Measurements from ENCODE around the gene SLC6A6. TPM values are rescaled to one million over a fixed set of nuclear protein-coding genes. Genes with fewer than 3 reads are reported as not detected.

The SLC6A6 gene
- total and polyA plus RNA-seq, 2 donors (not counting 1 experiment from before 2014, with no cell fraction given): 8.9 to 24.0 TPM

- H3K4me1 ChIP-seq (ENCODE audit: control insufficient read depth, extremely low read depth, insufficient read depth, low read length): peaks cover 21% of the 10 kb centered on the region
- H3K4me3 ChIP-seq (replicated peaks in 1 of 4; ENCODE audit: control extremely low read depth in 1 of 4, insufficient read depth in 1 of 4, low read depth in 3 of 4, low read length in 4 of 4): no peak overlapping the region
- DNase-seq (ENCODE audit: low read depth in 2 of 2): no peak
- TF ChIP-seq CTCF (conservative IDR thresholded peaks at IDR 0.05 in 1 of 2, IDR thresholded peaks at IDR 0.05 in 1 of 2; ENCODE audit: low read depth in 1 of 2, low read length in 2 of 2) (no peak), EZH2 (IDR thresholded peaks at IDR 0.05; ENCODE audit: low read length, missing control alignments) (no peak)
- H3K27ac ChIP-seq (ENCODE audit: insufficient read depth, low read length): no peak overlapping the region
- H3K9ac ChIP-seq (ENCODE audit: insufficient read depth, low read length): no peak overlapping the region
- H2AFZ ChIP-seq (ENCODE audit: low read length): no peak overlapping the region
- H3K9me3 ChIP-seq (ENCODE audit: control insufficient read depth, insufficient read depth, low read depth, low read length): no peaks in the 10 kb centered on the region
- H3K4me2 ChIP-seq (ENCODE audit: extremely low read depth, insufficient read depth, low read length): no peak overlapping the region
- H4K20me1 ChIP-seq (ENCODE audit: control insufficient read depth, extremely low read depth, insufficient read depth, low read length): no peaks in the 10 kb centered on the region
- H3K79me2 ChIP-seq (ENCODE audit: control insufficient read depth, insufficient read depth, low read length): no peaks in the 10 kb centered on the region
- no peaks in the 10 kb centered on the region for H3K36me3 ChIP-seq (ENCODE audit: control insufficient read depth, insufficient read depth, low read length)
- no peaks in the 10 kb centered on the region for H3K27me3 ChIP-seq (ENCODE audit: control insufficient read depth, insufficient read depth, low read length)
Observed at GRCh38 chr3:14438262-14438661, 35.9 kb downstream of the SLC6A6 start.

- Histone ChIP-seq H4K20me1 (ENCODE audit: control insufficient read depth, extremely low read depth, insufficient read depth, low read length) (no peaks in the 10 kb centered on the region), H3K27ac (ENCODE audit: insufficient read depth, low read length) (no peak overlapping the region), H3K4me1 (ENCODE audit: control insufficient read depth, extremely low read depth, insufficient read depth, low read length) (peaks cover 19% of the 10 kb centered on the region), H3K79me2 (ENCODE audit: control insufficient read depth, insufficient read depth, low read length) (no peaks in the 10 kb centered on the region), H2AFZ (ENCODE audit: low read length) (no peak overlapping the region), H3K9ac (ENCODE audit: insufficient read depth, low read length) (no peak overlapping the region), H3K4me3 (replicated peaks in 1 of 4; ENCODE audit: control extremely low read depth in 1 of 4, insufficient read depth in 1 of 4, low read depth in 3 of 4, low read length in 4 of 4) (no peak overlapping the region), H3K4me2 (ENCODE audit: extremely low read depth, insufficient read depth, low read length) (no peak overlapping the region), H3K9me3 (ENCODE audit: control insufficient read depth, insufficient read depth, low read depth, low read length) (no peaks in the 10 kb centered on the region), H3K36me3 (ENCODE audit: control insufficient read depth, insufficient read depth, low read length) (peaks cover 1% of the 10 kb centered on the region), H3K27me3 (ENCODE audit: control insufficient read depth, insufficient read depth, low read length) (no peaks in the 10 kb centered on the region)
- DNase-seq (ENCODE audit: low read depth in 2 of 2): no peak
- TF ChIP-seq EZH2 (IDR thresholded peaks at IDR 0.05; ENCODE audit: low read length, missing control alignments) (no peak), CTCF (conservative IDR thresholded peaks at IDR 0.05 in 1 of 2, IDR thresholded peaks at IDR 0.05 in 1 of 2; ENCODE audit: low read depth in 1 of 2, low read length in 2 of 2) (no peak)
Observed at GRCh38 chr3:14438929-14439328, 36.5 kb downstream of the SLC6A6 start.

GRCh38 chr3:14439501-14440167, 37.2 kb downstream of the SLC6A6 start:
- peaks cover 1% of the 10 kb centered on the region for H3K36me3 ChIP-seq (ENCODE audit: control insufficient read depth, insufficient read depth, low read length)
- no peak for TF ChIP-seq CTCF (conservative IDR thresholded peaks at IDR 0.05 in 1 of 2, IDR thresholded peaks at IDR 0.05 in 1 of 2; ENCODE audit: low read depth in 1 of 2, low read length in 2 of 2)
- TF ChIP-seq EZH2 (IDR thresholded peaks at IDR 0.05; ENCODE audit: low read length, missing control alignments): no peak
- H3K27me3 ChIP-seq (ENCODE audit: control insufficient read depth, insufficient read depth, low read length): no peaks in the 10 kb centered on the region
- H4K20me1 ChIP-seq (ENCODE audit: control insufficient read depth, extremely low read depth, insufficient read depth, low read length): no peaks in the 10 kb centered on the region
- no peak overlapping the region for H3K9ac ChIP-seq (ENCODE audit: insufficient read depth, low read length)
- no peak overlapping the region for H3K4me2 ChIP-seq (ENCODE audit: extremely low read depth, insufficient read depth, low read length)
- H3K79me2 ChIP-seq (ENCODE audit: control insufficient read depth, insufficient read depth, low read length): no peaks in the 10 kb centered on the region
- DNase-seq (ENCODE audit: low read depth in 2 of 2): peak; percentile 57 to 59
- H3K4me3 ChIP-seq (replicated peaks in 1 of 4; ENCODE audit: control extremely low read depth in 1 of 4, insufficient read depth in 1 of 4, low read depth in 3 of 4, low read length in 4 of 4): no peak overlapping the region
- H3K4me1 ChIP-seq (ENCODE audit: control insufficient read depth, extremely low read depth, insufficient read depth, low read length): peaks cover 12% of the 10 kb centered on the region
- H3K9me3 ChIP-seq (ENCODE audit: control insufficient read depth, insufficient read depth, low read depth, low read length): no peaks in the 10 kb centered on the region
- H2AFZ ChIP-seq (ENCODE audit: low read length): no peak overlapping the region
- H3K27ac ChIP-seq (ENCODE audit: insufficient read depth, low read length): no peak overlapping the region
